AG04450 (cell line): ENCODE results near the gene TMEM126B. TPM values are rescaled to one million over a fixed set of nuclear protein-coding genes. Genes with fewer than 3 reads are reported as not detected.
A peak's percentile ranks its signal among the peaks of the same experiment; 100 is the strongest.
"Not testable (repeated sequence)": the region's sequence is repeated elsewhere in the genome, so short reads cannot be mapped to it uniquely, and the experiment has no call there.

Experiments
- CTCF ChIA-PET: fragments of 300-600, 350-600 bp; formaldehyde crosslinking; extraction: SDS; loops from one replicate; lab custom pipeline; 2022; ENCODE audit warnings: antibody characterized with exemption, inconsistent platforms; lab: Charles Lee
- POLR2A ChIA-PET: fragments of 350-600 bp; formaldehyde crosslinking; extraction: SDS; loops from one replicate; lab custom pipeline; 2021; ENCODE audit warnings: antibody characterized with exemption, inconsistent platforms; lab: Yijun Ruan, JAX
- DNase-seq: peaks from one replicate; pipeline ENCODE4 v3.0.0-alpha.2; 2011; ENCODE audit warnings: low read depth, low spot score
- H3K27ac ChIP-seq: one replicate; pipeline ENCODE4 v1.5.1; 2012; ENCODE audit warnings: low read depth, low read length, control low read depth
- H3K27me3 ChIP-seq: one replicate; pipeline ENCODE4 v1.6.0; 2012; ENCODE audit warnings: low read length; ENCODE audit not compliant: control insufficient read depth, insufficient read depth
- H3K4me3 ChIP-seq: 2 replicates; pipeline ENCODE4 v1.5.1; 2011; ENCODE audit warnings: mild to moderate bottlenecking, low read depth, low read length, control low read depth
- H3K9me3 ChIP-seq: 2 replicates; pipeline ENCODE4 v1.5.1; 2012; ENCODE audit warnings: low read length; ENCODE audit not compliant: control insufficient read depth, insufficient read depth
- CTCF ChIP-seq: IDR thresholded peaks from 2 replicates; pipeline ENCODE4 v1.5.1; 2011; ENCODE audit warnings: low read depth, low read length, control low read depth, inconsistent platforms
- polyA plus RNA-seq: library from polyadenylated mRNA; depleted of rRNA; stranded (reverse); fragments of >200 nt; gene quantifications from 2 replicates; pipeline ENCODE4 v1.2.3, GENCODE V29; 2011

TMEM126B gene
- polyA plus RNA-seq, 1 experiment, result 86.2 TPM

DNA sequence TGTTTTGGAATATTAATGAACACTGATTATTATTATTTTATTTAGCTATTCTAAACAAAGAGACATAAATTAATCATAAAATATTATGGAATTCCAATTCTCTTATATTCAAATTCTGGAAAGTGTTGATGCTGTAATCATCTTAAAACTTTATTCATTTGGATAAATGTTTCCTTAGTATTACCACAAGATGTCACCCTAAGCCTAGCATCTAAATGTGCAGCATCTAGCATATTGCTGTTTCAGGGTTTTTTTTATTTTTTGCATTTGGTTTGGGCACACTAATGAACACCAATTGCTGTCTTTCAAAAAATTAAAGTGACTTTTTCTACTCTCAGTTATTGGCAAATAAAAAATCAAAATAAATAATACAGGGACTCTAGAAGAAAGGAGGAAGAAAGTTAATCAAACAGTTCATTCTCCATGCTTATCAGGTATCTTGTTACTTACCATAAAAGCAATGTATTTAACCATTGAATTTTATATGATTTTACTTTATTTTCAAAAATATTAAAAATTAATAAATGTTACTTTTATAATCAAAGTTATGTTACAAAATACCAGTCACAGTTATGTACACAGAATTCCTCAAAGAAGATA, 33.0 kb upstream of the TMEM126B start:
- no peaks in the 10 kb centered on the region for H3K9me3 ChIP-seq
- DNase-seq, result peak; percentile 8
- no peak overlapping the region for H3K4me3 ChIP-seq
- CTCF ChIA-PET, result interaction anchor here (0.5 to 1.4 kb wide), 11 partner anchors 9 to 766 kb away, joined by 3 to 8 read pairs (median 4); partner anchors contain the start of gene CCDC89
- POLR2A ChIA-PET, result no interaction called here
- no peaks in the 10 kb centered on the region for H3K27me3 ChIP-seq
- H3K27ac ChIP-seq, result no peak overlapping the region
- TF ChIP-seq CTCF, result peak; percentile 67

GRCh38 chr11:85596886-85597285, 31.5 kb upstream of the TMEM126B start:
- no peak for TF ChIP-seq CTCF
- ChIA-PET CTCF (interaction anchor here (1.7 kb wide), 1 partner anchor 258 kb away, joined by 6 read pairs; the partner anchor contains the start of gene CCDC83), POLR2A (interaction anchor here (0.6 kb wide), 1 partner anchor 829 kb away, joined by 3 read pairs; no protein-coding TSS in a partner anchor)
- no peak overlapping the region for H3K27ac ChIP-seq
- DNase-seq, result no peak
- no peak overlapping the region for H3K4me3 ChIP-seq
- H3K27me3 ChIP-seq, result no peaks in the 10 kb centered on the region
- H3K9me3 ChIP-seq, result no peaks in the 10 kb centered on the region

GRCh38 chr11:85599083-85599482, 29.3 kb upstream of the TMEM126B start:
- no peak overlapping the region for H3K4me3 ChIP-seq
- ChIA-PET CTCF (no interaction called here), POLR2A (no interaction called here)
- H3K9me3 ChIP-seq, result no peaks in the 10 kb centered on the region
- no peak overlapping the region for H3K27ac ChIP-seq
- no peak for TF ChIP-seq CTCF
- no peaks in the 10 kb centered on the region for H3K27me3 ChIP-seq
- no peak for DNase-seq

- POLR2A ChIA-PET, result no interaction called here
- H3K27me3 ChIP-seq, result no peaks in the 10 kb centered on the region
- no peak overlapping the region for H3K27ac ChIP-seq
- no peaks in the 10 kb centered on the region for H3K9me3 ChIP-seq
- DNase-seq, result no peak
- TF ChIP-seq CTCF, result no peak
- no peak overlapping the region for H3K4me3 ChIP-seq
- CTCF ChIA-PET, result interaction anchor here (0.6 to 1.1 kb wide), 4 partner anchors 11 to 689 kb away, joined by 3 to 6 read pairs (median 3); no protein-coding TSS in a partner anchor
Observed at GRCh38 chr11:85602526-85603213, 25.7 kb upstream of the TMEM126B start.

GRCh38 chr11:85603220-85603619, 25.2 kb upstream of the TMEM126B start:
- DNase-seq, result no peak
- no peak for TF ChIP-seq CTCF
- ChIA-PET POLR2A (no interaction called here), CTCF (interaction anchor here (0.7 to 1.1 kb wide), 3 partner anchors 12 to 242 kb away, joined by 3 read pairs; no protein-coding TSS in a partner anchor)
- Histone ChIP-seq H3K27ac (no peak overlapping the region), H3K4me3 (no peak overlapping the region), H3K27me3 (no peaks in the 10 kb centered on the region), H3K9me3 (no peaks in the 10 kb centered on the region)

DNA sequence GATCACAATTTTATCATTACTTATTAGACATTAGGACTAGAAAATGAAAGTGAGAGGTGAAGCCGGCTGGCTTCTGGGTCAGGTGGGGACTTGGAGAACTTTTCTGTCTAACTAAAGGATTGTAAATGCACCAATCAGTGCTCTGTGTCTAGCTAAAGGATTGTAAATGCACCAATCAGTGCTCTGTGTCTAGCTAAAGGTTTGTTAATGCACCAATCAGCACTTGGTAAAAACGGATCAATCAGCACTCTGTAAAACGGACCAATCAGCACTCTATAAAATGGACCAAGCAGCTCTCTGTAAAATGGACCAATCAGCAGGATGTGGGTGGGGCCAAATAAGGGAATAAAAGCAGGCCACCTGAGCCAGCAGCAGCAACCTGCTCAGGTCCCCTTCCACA, 22.2 kb upstream of the TMEM126B start:
- CTCF ChIA-PET, H3K27ac ChIP-seq, DNase-seq, POLR2A ChIA-PET, H3K4me3 ChIP-seq, H3K27me3 ChIP-seq, H3K9me3 ChIP-seq: not testable (repeated sequence)

DNA sequence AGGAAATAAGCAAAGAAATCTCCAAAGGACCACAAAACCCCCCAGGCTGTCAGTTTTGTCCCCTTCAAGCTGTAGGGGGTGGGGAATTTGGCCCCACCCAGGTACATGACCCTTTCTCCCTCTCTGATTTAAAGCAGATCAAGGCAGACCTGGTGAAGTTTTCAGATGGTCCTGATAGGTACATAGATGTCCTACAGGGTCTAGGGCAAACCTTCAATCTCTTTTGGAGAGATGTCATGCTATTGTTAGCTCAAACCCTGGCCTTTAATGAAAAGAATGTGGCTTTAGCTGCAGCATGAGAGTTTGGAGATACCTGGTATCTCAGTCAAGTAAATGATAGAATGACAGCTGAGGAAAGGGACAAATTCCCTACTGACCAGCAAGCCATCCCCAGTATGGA, 19.8 kb upstream of the TMEM126B start:
- DNase-seq, POLR2A ChIA-PET, H3K27me3 ChIP-seq, H3K9me3 ChIP-seq, H3K4me3 ChIP-seq, CTCF ChIA-PET, H3K27ac ChIP-seq: not testable (repeated sequence)
